ENCODE results near the gene SLC5A8.

Gene SLC5A8, protein sequence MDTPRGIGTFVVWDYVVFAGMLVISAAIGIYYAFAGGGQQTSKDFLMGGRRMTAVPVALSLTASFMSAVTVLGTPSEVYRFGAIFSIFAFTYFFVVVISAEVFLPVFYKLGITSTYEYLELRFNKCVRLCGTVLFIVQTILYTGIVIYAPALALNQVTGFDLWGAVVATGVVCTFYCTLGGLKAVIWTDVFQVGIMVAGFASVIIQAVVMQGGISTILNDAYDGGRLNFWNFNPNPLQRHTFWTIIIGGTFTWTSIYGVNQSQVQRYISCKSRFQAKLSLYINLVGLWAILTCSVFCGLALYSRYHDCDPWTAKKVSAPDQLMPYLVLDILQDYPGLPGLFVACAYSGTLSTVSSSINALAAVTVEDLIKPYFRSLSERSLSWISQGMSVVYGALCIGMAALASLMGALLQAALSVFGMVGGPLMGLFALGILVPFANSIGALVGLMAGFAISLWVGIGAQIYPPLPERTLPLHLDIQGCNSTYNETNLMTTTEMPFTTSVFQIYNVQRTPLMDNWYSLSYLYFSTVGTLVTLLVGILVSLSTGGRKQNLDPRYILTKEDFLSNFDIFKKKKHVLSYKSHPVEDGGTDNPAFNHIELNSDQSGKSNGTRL

GRCh38 chr12:101209319-101210302, at the start of gene SLC5A8:
Gene SLC5A8 (minus strand): TSS chr12:101210238. CDS start chr12:101209848, 390 bp downstream.
- DNase-seq (ENCODE audit: low read depth in 1 of 2, low spot score in 1 of 2), result no peak

DNA sequence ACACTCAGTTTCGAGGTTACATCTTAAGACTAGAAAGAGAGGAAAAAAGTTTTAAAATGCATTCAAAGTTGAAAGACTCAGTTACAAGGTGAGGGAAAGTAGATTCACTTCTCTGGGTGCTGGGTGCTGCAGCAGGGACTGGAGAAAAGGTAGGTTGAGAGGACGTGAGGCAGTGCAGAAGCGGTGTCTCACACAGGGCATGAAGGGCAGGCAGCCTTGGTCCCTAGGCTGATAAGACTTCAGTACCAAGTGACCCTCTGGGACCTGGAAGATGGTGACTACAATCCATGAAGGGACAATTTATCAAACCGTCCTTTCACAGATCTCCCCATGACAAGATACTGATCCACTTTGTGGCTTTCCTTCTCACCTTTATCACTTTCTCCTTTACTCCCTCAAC, 47.3 kb upstream of the SLC5A8 start:
- no peak for DNase-seq (ENCODE audit: low read depth in 1 of 2, low spot score in 1 of 2)

GRCh38 chr12:101256266-101256665, 46.2 kb upstream of the SLC5A8 start:
- DNase-seq (ENCODE audit: low read depth in 1 of 2, low spot score in 1 of 2), result no peak

DNA sequence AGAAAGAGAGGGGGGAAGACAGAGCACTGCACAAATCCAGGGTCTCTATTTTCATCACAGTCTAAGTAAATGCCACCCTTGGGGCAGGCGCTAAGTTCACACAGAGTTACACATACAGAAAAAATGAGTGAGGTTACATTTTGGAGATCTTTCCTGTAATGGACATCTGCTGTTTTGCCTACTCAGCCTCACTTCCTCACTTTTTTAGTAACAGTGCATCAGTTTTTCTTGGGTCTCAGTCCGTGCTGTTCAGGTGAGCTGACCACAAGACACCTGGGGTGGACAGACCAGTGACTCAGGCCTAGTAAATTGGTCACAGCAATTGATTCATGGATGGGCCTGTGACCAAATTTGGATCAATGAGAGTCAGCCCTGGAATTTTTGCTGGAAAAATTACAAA, 33.6 kb upstream of the SLC5A8 start:
- DNase-seq (ENCODE audit: low read depth in 1 of 2, low spot score in 1 of 2), result no peak

DNA sequence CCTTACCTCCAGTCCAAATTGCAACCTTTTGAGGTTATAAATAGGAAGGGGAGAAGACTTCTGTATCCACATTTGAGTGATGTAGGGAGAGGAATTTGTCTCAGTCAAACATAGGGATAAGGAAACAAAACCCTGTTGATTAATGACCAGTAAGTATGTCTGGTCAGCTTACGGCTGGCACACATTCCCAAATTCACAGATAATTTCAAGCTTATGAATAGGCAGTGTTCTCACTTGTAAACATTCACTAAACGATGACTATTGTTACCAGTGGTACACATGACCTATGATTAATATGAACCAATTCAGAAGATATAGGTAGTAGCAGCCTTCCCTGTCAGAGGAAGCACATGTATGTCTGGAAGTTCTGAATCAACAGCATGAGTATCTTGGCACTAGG, 33.0 kb upstream of the SLC5A8 start:
- no peak for DNase-seq (ENCODE audit: low read depth in 1 of 2, low spot score in 1 of 2)

DNA sequence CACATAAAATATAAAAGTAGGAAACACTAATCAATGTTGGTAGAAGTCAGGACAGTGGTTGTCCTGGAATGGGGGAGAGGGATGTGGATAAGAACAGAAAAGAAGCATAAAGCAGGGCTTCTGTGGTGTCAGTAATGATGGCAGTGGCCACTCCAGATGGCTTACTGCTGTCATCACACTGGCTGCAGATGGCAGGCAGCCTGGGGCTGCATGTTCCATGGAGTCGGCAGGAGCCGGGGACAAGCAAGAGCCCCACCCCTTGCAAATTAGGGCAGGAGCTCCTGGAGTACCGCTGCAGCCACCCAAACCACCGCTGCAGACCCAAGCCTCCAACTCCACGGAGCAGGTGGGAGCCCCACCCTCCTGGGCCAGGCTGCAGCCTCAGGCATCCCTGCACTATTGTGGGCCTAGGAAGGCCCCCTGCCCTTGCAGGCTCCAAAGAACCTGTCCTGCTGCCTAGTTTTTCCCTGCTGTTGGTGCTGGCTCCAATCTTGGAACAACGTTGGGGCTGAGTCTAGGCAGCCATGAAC, 28.8 kb upstream of the SLC5A8 start:
- DNase-seq (ENCODE audit: low read depth in 1 of 2, low spot score in 1 of 2), result no peak

GRCh38 chr12:101238306-101238705, 28.3 kb upstream of the SLC5A8 start:
- no peak for DNase-seq (ENCODE audit: low read depth in 1 of 2, low spot score in 1 of 2)

GRCh38 chr12:101235686-101236085, 25.6 kb upstream of the SLC5A8 start:
- no peak for DNase-seq (ENCODE audit: low read depth in 1 of 2, low spot score in 1 of 2)

GRCh38 chr12:101231636-101232035, 21.6 kb upstream of the SLC5A8 start:
- no peak for DNase-seq (ENCODE audit: low read depth in 1 of 2, low spot score in 1 of 2)

- DNase-seq (ENCODE audit: low read depth in 1 of 2, low spot score in 1 of 2), result no peak
Observed at GRCh38 chr12:101230547-101230946, 20.5 kb upstream of the SLC5A8 start.

DNA sequence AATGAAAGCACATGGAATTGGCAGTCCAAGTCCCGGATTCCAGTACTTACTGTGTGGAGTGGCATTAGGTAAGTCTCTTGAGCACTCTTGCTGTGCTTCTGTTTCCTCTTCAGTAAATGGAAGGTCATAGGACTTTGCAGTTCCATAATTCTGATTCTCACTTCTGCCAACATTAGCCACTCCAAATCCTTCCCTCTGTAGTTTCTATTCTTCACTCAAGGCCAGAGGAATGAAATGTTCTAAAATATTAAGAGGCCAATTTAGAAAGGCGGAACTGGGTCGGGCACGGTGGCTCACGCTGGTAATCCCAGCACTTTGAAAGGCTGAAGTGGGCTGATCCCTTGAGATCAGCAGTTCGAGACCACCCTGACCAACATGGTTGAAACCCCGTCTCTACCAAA, 19.8 kb upstream of the SLC5A8 start:
- no peak for DNase-seq (ENCODE audit: low read depth in 1 of 2, low spot score in 1 of 2)

DNA sequence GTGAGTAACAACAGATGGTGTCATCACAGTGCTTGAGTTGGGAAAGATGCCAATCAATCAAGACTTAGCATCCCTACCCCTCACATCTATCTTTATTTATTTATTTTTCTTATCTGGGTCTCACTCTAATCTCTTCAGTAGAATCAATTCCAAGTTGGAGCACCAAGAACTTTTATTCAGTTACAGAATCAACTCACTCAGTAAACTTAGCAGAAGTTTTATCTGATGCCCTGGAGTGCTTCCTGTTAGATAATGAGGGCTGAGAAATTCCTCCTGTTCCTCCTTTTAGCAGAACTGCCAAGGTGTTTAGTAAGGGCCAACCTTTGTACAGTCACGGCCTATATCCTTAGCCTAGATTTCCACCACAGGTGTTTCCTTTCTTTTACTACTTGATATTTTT, 11.3 kb upstream of the SLC5A8 start:
- no peak for DNase-seq (ENCODE audit: low read depth in 1 of 2, low spot score in 1 of 2)

GRCh38 chr12:101216810-101217209, 6.8 kb upstream of the SLC5A8 start:
- DNase-seq (ENCODE audit: low read depth in 1 of 2, low spot score in 1 of 2), result no peak

GRCh38 chr12:101207086-101207780, 2.8 kb downstream of the SLC5A8 start:
- DNase-seq (ENCODE audit: low read depth in 1 of 2, low spot score in 1 of 2), result no peak

DNA sequence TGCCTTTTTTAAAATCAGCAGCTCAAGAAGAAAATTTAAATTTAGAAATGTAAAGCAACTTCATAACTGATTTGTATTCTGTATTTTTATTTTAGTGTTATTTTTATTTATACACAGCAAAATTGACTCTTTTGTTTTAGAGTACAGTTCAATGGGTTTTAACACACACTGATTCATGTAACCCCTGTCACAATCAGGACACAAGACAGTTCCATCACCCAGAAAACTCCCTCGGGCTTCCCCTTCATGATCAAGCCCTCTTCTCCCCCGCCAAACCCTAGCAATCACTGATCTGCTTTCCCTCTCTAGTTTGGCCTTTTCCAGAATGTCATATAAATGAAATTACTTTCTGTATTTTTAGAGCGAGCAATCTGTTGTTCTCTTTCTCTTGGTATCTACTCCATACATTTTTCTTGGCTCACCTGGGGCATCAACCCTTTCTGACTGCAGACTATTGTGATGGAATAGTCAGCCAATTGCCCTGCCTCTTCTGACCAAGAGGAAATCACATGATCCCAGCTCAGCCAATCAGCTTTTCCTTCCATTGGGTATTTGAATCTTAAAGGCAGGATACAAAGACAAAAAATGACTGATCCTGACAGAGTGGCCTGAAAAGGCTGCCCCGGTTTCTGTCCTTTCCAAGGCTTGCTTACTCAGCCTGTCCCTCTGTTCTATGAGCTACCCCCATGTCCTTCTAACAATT, 5.3 kb downstream of the SLC5A8 start:
- DNase-seq (ENCODE audit: low read depth in 1 of 2, low spot score in 1 of 2), result no peak

GRCh38 chr12:101200824-101201223, 9.2 kb downstream of the SLC5A8 start:
- no peak for DNase-seq (ENCODE audit: low read depth in 1 of 2, low spot score in 1 of 2)

DNA sequence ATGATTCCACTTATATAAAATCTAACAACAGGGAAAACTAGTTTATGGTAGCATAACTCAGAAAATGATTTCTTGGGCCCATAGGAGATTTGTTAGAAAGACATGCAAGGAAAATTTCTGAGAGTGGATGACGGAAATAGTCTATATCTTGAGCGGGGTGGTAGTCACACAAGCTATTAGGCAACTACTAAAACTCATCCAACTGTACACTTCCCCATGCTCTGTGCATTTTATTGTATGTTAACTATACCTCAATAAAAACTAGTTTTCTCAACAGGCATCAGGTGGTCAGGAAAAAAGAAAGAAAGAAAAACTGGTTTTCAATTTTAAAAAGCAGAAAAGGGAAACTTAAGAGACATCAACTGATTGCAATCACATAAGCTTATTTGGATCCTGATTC, 9.9 kb downstream of the SLC5A8 start:
- DNase-seq (ENCODE audit: low read depth in 1 of 2, low spot score in 1 of 2), result no peak

- DNase-seq (ENCODE audit: low read depth in 1 of 2, low spot score in 1 of 2), result no peak
Observed at GRCh38 chr12:101186291-101186690, 23.7 kb downstream of the SLC5A8 start.

- DNase-seq (ENCODE audit: low read depth in 1 of 2, low spot score in 1 of 2), result no peak
Observed at GRCh38 chr12:101181776-101182175, 28.3 kb downstream of the SLC5A8 start.

- DNase-seq (ENCODE audit: low read depth in 1 of 2, low spot score in 1 of 2), result no peak
Observed at GRCh38 chr12:101174541-101174940, 35.5 kb downstream of the SLC5A8 start.
